Naive thymus-derived CD8-positive, alpha-beta T cell (primary cell): Measurements from ENCODE around the gene UPK3B. TPM values are rescaled to one million over a fixed set of nuclear protein-coding genes. Genes with fewer than 3 reads are reported as not detected.
"Not testable (repeated sequence)": the region's sequence is repeated elsewhere in the genome, so short reads cannot be mapped to it uniquely, and the experiment has no call there.

Experiments
- ATAC-seq, 2 donors: fragments of 150-1000 bp; cut with Tn5 transposase in 1 of 2; sonication (Bioruptor Pico), chemical (Tn5 transposase) in 1 of 2; 1 replicate in 1 of 2; 2 replicates in 1 of 2; pipeline ENCODE4 v1.10.0; 2021; ENCODE audit warnings: mild to moderate bottlenecking in 2 of 2, moderate library complexity in 2 of 2
- POLR2A ChIA-PET: fragments of 350-600 bp; sonication (Branson Sonifier 250); formaldehyde crosslinking; loops from one replicate; lab custom pipeline; 2021; ENCODE audit warnings: antibody characterized with exemption; lab: Charles Lee
- DNase-seq, 10 donors: peaks; one replicate each; pipeline versions ENCODE4 v3.0.0 to v3.0.0-alpha.2; 2020 to 2022
- H3K27ac Mint-ChIP-seq, 10 donors: one replicate each; pipeline ENCODE4 v1.8.0; 2020 to 2022; ENCODE audit warnings: mild to moderate bottlenecking in 10 of 10, mixed read lengths in 10 of 10, moderate library complexity in 4 of 10, inconsistent platforms in 1 of 10
- H3K27me3 Mint-ChIP-seq, 5 donors: one replicate each; pipeline ENCODE4 v1.8.0; 2021 to 2022; ENCODE audit warnings: mixed read lengths in 5 of 5
- H3K36me3 Mint-ChIP-seq, 3 donors: one replicate each; pipeline ENCODE4 v1.8.0; 2020 to 2022; ENCODE audit warnings: mixed read lengths in 3 of 3, mild to moderate bottlenecking in 2 of 3, inconsistent platforms in 1 of 3
- H3K4me1 Mint-ChIP-seq, 4 donors: one replicate each; pipeline ENCODE4 v1.8.0; 2021 to 2022; ENCODE audit warnings: mixed read lengths in 4 of 4
- H3K4me3 Mint-ChIP-seq, 10 donors: one replicate each; pipeline ENCODE4 v1.8.0; 2020 to 2022; ENCODE audit warnings: mild to moderate bottlenecking in 10 of 10, mixed read lengths in 10 of 10, moderate library complexity in 6 of 10, inconsistent platforms in 1 of 10
- H3K9me3 Mint-ChIP-seq, 9 donors: one replicate each; pipeline ENCODE4 v1.8.0; 2020 to 2022; ENCODE audit warnings: mixed read lengths in 9 of 9, mild to moderate bottlenecking in 3 of 9, inconsistent platforms in 1 of 9, moderate library complexity in 1 of 9
- polyA plus RNA-seq, 3 donors: library from polyadenylated mRNA; unstranded; fragments of 300-500 nt; fragmentation: Illumina TruSeq; gene quantifications; one replicate each; pipeline ENCODE4 v1.2.3, GENCODE V29; 2021
- total RNA-seq, 8 experiments: library from RNA in 2 of 8; stranded (reverse) in 2 of 8; gene quantifications; one replicate each; pipeline ENCODE4 v1.2.3 and lab custom pipeline; 2021 to 2026

The UPK3B gene
- total and polyA plus RNA-seq, 5 experiments from 2014 or later = 7.3 to 8.4 TPM; not detected in 3

GRCh38 chr7:76511911-76512885 is 1.8 kb downstream of the UPK3B start:
- H3K36me3 Mint-ChIP-seq, H3K4me1 Mint-ChIP-seq, H3K27ac Mint-ChIP-seq, H3K9me3 Mint-ChIP-seq, ATAC-seq, H3K4me3 Mint-ChIP-seq, H3K27me3 Mint-ChIP-seq, POLR2A ChIA-PET, DNase-seq: not testable (repeated sequence)

DNA sequence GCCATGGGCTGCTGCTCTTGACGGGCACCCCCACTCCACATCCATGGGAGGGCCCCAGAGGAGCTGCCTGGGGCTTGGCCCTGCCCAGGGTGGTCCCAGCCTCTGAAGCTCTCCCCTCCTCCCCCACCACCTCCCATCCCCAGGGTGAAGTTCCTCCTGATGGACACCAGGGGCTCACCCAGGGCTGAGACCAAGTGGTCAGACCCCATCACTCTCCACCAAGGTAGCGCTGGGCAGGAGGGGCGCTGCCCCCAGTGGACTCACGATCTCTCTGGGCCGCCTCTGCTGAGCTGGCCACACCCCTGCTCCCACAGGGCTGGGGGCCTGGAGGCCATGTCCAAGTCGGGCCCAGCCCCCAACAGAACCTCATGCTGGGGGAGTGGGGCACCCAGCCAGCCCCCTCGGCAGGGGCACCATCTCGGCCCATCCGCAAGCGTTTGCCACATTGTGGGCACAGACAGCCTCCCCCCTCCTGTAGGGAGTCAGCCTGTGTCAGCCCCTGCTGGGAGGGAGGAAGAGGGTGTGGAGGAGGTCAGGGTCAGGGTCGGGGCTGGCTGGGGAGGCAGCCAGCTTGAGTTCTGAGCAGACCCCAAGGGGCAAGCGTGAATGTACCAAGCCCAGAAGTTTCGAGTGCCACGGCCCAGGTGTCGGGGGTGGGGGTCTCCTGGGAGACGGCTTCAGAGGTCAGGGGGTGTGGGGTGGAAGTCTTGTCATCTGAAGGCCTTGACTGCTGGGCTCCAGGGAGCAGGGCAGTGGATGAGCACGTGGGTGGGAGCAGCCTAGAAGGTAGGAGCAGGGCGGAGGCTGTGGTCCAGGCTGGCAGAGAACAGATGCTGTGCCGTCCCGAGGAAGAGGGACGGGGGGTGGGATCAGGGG is 2.8 kb downstream of the UPK3B start:
- no peaks in the 10 kb centered on the region for H3K36me3 Mint-ChIP-seq
- no peak overlapping the region for H3K4me3 Mint-ChIP-seq
- DNase-seq (no peak), ATAC-seq (no peak)
- H3K27ac Mint-ChIP-seq = peak overlapping the region in 1 of 10 donors; percentile 29
- peaks cover 0 to under 1% (median 0%) of the 10 kb centered on the region in 5 donors for H3K27me3 Mint-ChIP-seq
- POLR2A ChIA-PET = no interaction called here
- H3K9me3 Mint-ChIP-seq = no peaks in the 10 kb centered on the region
- peaks cover 0 to 4% (median 3%) of the 10 kb centered on the region in 4 donors for H3K4me1 Mint-ChIP-seq

DNA sequence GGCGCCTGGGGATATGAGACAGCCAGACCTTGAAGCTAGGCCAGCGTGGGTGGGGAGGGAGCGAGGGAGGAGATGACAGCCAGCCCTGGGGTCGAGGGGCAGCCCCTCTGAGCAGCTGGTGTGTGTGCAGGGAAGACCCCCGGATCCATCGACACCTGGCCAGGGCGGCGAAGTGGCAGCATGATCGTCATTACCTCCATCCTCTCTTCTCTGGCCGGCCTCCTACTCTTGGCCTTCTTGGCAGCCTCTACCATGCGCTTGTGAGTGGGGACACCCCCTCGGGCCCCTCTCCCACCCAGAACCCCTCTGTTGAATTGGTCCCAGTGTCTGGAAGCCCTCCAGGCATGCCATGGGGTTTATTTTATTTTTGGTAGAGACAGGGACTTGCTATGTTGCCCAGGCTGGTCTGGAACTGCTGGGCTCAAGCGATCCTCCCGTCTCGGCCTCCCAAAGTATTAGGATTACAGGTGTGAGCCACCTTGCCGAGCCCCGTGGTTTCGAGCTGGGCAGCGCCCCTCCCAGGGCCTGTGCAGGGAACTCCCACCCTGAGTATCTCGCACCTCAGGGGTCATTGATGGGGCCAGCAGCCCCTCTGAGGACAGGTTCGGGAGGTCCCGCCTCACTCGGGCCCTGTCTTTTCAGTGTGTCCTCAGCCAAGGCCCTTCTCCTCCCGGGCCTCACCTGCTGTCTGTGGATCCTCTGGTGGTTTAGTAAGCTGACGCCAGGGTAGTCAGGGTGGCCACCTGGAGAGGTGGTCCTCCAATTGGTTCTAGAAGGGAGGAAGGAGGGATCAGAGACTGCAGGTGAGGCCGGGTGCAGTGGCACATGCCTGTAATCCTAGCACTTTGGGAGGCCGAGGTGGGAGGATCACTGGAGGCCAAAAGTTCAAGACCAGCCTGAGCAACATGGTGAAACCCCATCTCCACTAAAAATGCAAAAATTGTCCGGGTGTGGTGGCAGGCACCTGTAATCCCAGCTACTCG is 3.8 kb downstream of the UPK3B start:
- Mint-ChIP-seq H3K27me3 (peaks cover 0 to 1% (median 0%) of the 10 kb centered on the region in 5 donors), H3K36me3 (no peaks in the 10 kb centered on the region), H3K27ac (peak overlapping the region in 1 of 10 donors; percentile 25), H3K4me3 (no peak overlapping the region), H3K4me1 (peaks cover 0 to 4% (median 3%) of the 10 kb centered on the region in 4 donors), H3K9me3 (no peaks in the 10 kb centered on the region)
- no peak for DNase-seq
- POLR2A ChIA-PET = no interaction called here
- no peak for ATAC-seq

DNA sequence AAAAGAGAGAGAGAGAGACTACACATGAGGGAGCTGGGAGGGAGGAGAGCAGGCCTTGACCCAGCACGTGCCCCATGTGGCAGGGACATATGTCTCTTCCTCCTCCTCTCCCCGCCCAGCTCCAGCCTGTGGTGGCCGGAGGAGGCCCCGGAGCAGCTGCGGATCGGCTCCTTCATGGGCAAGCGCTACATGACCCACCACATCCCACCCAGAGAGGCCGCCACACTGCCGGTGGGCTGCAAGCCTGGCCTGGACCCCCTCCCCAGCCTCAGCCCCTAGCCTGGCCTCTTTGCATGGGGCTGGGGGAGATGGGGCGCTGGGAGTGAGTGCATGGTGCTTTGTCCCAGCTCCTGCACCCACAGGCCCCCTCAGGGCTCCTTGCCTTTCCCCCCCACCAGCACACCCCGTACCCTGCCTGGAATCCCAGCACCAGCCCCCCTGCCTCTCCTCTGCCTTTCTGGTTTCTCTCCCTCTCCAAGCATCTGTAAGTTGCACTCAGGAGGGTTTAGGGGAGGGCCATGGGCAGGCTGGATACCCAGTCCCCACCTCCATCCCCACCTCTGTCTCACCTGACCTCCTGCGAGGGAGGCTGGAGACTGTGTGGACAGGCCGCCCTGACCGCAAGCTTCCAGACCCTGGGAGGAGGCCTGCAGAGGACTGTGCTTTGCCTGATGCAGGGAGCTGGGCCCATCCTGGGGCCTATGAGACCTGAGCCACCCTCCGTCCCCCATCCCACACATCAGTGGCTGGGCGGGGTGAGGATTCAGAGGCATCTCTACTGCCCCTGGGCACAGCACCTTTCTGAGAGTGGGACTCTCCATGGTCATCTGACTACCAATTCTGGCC is 4.8 kb downstream of the UPK3B start:
- DNase-seq (no peak), ATAC-seq (no peak)
- H3K4me1 Mint-ChIP-seq = no peaks in the 10 kb centered on the region
- H3K27me3 Mint-ChIP-seq = peaks cover 0 to 1% (median 0%) of the 10 kb centered on the region in 5 donors
- H3K27ac Mint-ChIP-seq = no peak overlapping the region
- POLR2A ChIA-PET = no interaction called here
- no peaks in the 10 kb centered on the region for H3K9me3 Mint-ChIP-seq
- no peaks in the 10 kb centered on the region for H3K36me3 Mint-ChIP-seq
- H3K4me3 Mint-ChIP-seq = no peak overlapping the region

- Mint-ChIP-seq H3K9me3 (no peaks in the 10 kb centered on the region), H3K36me3 (no peaks in the 10 kb centered on the region), H3K4me3 (no peak overlapping the region), H3K27ac (peak overlapping the region in 1 of 10 donors; percentile 7), H3K27me3 (peaks cover 0 to 1% (median 0%) of the 10 kb centered on the region in 5 donors), H3K4me1 (no peaks in the 10 kb centered on the region)
- POLR2A ChIA-PET = no interaction called here
- ATAC-seq (peak in 1 of 2 donors; percentile 70), DNase-seq (peak in 3 of 10 donors; percentile 35 to 53 (median 51))
Measured at GRCh38 chr7:76515999-76516443, 5.7 kb downstream of the UPK3B start.

GRCh38 chr7:76516932-76517331 is 6.6 kb downstream of the UPK3B start:
- H3K4me1 Mint-ChIP-seq, ATAC-seq, H3K36me3 Mint-ChIP-seq, POLR2A ChIA-PET, H3K9me3 Mint-ChIP-seq, H3K4me3 Mint-ChIP-seq, H3K27me3 Mint-ChIP-seq, DNase-seq: not testable (repeated sequence)
- peak overlapping the region in 1 of 10 donors; percentile 34 for H3K27ac Mint-ChIP-seq

DNA sequence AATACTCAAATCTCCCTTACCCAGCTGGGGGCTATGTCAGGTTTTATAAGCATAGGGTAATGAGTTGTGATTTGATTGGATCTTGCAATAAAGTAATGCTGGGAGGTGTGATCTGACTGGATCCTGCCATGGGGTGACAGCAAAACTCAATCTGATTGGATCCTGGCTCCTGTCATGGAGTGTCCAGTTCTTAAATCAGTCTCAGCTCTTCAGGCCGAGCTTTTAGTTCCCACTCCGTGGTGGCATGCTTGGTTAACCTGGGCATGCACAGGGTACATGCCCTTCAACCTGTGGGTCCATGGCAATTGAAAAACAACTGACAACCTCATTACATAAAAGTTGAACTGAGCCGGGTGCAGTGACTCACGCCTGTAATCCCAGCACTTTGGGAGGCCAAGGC is 15.8 kb downstream of the UPK3B start:
- ATAC-seq, H3K4me3 Mint-ChIP-seq, H3K27me3 Mint-ChIP-seq, POLR2A ChIA-PET, H3K27ac Mint-ChIP-seq, H3K36me3 Mint-ChIP-seq, DNase-seq, H3K4me1 Mint-ChIP-seq, H3K9me3 Mint-ChIP-seq: not testable (repeated sequence)

- H3K9me3 Mint-ChIP-seq, ATAC-seq, DNase-seq, H3K27ac Mint-ChIP-seq, H3K36me3 Mint-ChIP-seq, H3K4me3 Mint-ChIP-seq, H3K27me3 Mint-ChIP-seq, H3K4me1 Mint-ChIP-seq, POLR2A ChIA-PET: not testable (repeated sequence)
Measured at GRCh38 chr7:76531643-76532042, 21.3 kb downstream of the UPK3B start.

GRCh38 chr7:76543197-76543596 is 32.8 kb downstream of the UPK3B start, which contains the start of gene SPDYE16:
Gene SPDYE16, minus strand, starts transcription at chr7:76543297. Its CDS starts 1,838 bp downstream, at chr7:76541459.
- H3K27me3 Mint-ChIP-seq, H3K4me3 Mint-ChIP-seq, H3K27ac Mint-ChIP-seq, POLR2A ChIA-PET, DNase-seq, H3K4me1 Mint-ChIP-seq, ATAC-seq, H3K9me3 Mint-ChIP-seq, H3K36me3 Mint-ChIP-seq: not testable (repeated sequence)

DNA sequence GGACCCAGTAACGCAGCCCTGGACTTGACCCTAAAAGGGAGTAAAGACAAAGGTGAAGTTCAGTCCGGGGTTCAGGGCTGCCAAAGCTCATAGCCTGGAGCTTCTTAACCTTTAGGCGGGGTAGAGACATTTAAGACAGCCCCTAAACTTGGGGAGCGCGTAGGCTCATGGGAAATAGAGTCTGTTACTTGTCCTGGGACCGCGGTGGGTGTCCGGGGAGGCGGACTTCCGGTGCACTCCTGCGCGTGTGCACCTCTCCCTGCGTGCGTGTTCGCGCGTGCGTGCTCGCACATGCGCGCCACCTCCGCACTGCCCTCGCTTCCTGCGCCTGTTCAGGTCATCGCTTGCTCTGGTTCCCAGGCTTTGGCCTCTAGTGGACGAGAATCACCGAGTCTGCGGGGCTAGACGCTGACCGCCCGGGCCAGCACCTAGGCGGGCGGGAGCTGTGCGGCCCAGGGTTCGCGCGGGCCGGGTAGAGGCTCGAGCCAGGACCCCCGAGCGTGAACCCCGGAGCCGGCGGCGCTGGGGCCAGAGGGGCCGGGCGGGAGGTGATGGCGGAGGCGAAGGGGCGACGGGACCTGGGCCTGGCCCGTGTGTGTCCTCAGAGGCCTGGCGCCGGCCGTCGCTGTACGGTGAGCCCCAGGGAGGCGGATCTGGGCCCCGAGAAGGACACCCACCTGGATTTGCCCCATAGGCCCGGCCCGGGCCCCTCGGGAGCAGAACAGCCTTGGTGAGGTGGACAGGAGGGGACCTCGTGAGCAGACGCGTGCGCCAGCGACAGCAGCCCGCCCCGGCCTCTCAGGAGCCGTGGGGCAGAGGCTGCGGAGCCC is 38.9 kb downstream of the UPK3B start:
- peak overlapping the region; percentile 79 to 94 (median 93) for H3K27ac Mint-ChIP-seq
- POLR2A ChIA-PET = interaction anchor here (0.6 kb wide), 1 partner anchor 54 kb away, joined by 8 read pairs; no protein-coding TSS in a partner anchor
- peaks cover 7 to 36% (median 23%) of the 10 kb centered on the region in 4 donors for H3K4me1 Mint-ChIP-seq
- H3K27me3 Mint-ChIP-seq, H3K9me3 Mint-ChIP-seq: not testable (repeated sequence)
- ATAC-seq (peak; percentile 96 to 99), DNase-seq (peak; percentile 62 to 93 (median 78))
- peak overlapping the region; percentile 86 to 94 (median 92) for H3K4me3 Mint-ChIP-seq
- H3K36me3 Mint-ChIP-seq = peaks cover 0 to 13% (median 0%) of the 10 kb centered on the region in 3 donors
